GM23338 (cell line): ENCODE data around the gene AGBL5. TPM values are rescaled to one million over a fixed set of nuclear protein-coding genes. Genes with fewer than 3 reads are reported as not detected.
A peak's percentile ranks its signal among the peaks of the same experiment; 100 is the strongest.

ENCODE experiments used
- ATAC-seq: fragments of 200-7000 bp; cut with Tn5 transposase; 3 replicates; pipeline ENCODE4 v1.9.1; 2020
- DNase-seq: peaks from one replicate; pipeline ENCODE4 v3.0.0-alpha.2; 2015; ENCODE audit warnings: low spot score
- H2AFZ ChIP-seq: fragments of 200-600 bp; sonication (generic); 2 replicates; pipeline ENCODE4 v1.8.0; 2016; ENCODE audit warnings: antibody characterized with exemption, mild to moderate bottlenecking, moderate library complexity
- H3F3A ChIP-seq: fragments of 200-600 bp; sonication (generic); replicated peaks from 2 replicates; pipeline ENCODE4 v1.8.0; 2017; ENCODE audit warnings: antibody characterized with exemption, mixed run types, low read depth
- H3K27ac ChIP-seq: fragments of 200-600 bp; sonication (generic); 2 replicates; pipeline ENCODE4 v1.6.1; 2016; ENCODE audit warnings: low read depth
- H3K27me3 ChIP-seq: fragments of 200-600 bp; sonication (generic); 2 replicates; pipeline ENCODE4 v1.8.0; 2016; ENCODE audit warnings: mild to moderate bottlenecking, mixed run types, moderate library complexity; ENCODE audit not compliant: insufficient read depth
- H3K36me3 ChIP-seq: fragments of 200-600 bp; sonication (generic); 2 replicates; pipeline ENCODE4 v1.8.0; 2016; ENCODE audit warnings: mild to moderate bottlenecking; ENCODE audit not compliant: insufficient read depth
- H3K4me1 ChIP-seq: fragments of 200-600 bp; sonication (generic); 2 replicates; pipeline ENCODE4 v1.8.0; 2016; ENCODE audit warnings: mild to moderate bottlenecking, moderate library complexity; ENCODE audit not compliant: insufficient read depth
- H3K4me2 ChIP-seq: fragments of 200-600 bp; sonication (generic); 2 replicates; pipeline ENCODE4 v1.7.1; 2017; ENCODE audit warnings: mixed run types
- H3K4me3 ChIP-seq: fragments of 200-600 bp; sonication (generic); 2 replicates; pipeline ENCODE4 v1.6.1; 2016; ENCODE audit warnings: mixed run types
- H3K79me2 ChIP-seq: fragments of 200-600 bp; sonication (generic); replicated peaks from 2 replicates; pipeline ENCODE4 v1.8.0; 2017; ENCODE audit warnings: mild to moderate bottlenecking; ENCODE audit not compliant: insufficient read depth
- H3K9me2 ChIP-seq: fragments of 200-600 bp; sonication (generic); 2 replicates; pipeline ENCODE4 v1.8.0; 2017; ENCODE audit not compliant: insufficient read depth
- H4K20me1 ChIP-seq: fragments of 200-600 bp; sonication (generic); replicated peaks from 2 replicates; pipeline ENCODE4 v1.8.0; 2017; ENCODE audit warnings: mild to moderate bottlenecking; ENCODE audit not compliant: insufficient read depth
- H3K27ac Mint-ChIP-seq: 2 replicates; pipeline ENCODE4 v1.8.0; 2020; ENCODE audit warnings: inconsistent platforms, mild to moderate bottlenecking, moderate library complexity, mixed read lengths
- H3K27me3 Mint-ChIP-seq: 3 replicates; pipeline ENCODE4 v1.8.0; 2022; ENCODE audit warnings: low read depth, mild to moderate bottlenecking, moderate library complexity, mixed read lengths, inconsistent platforms; ENCODE audit not compliant: insufficient read depth, poor library complexity
- H3K36me3 Mint-ChIP-seq: 3 replicates; pipeline ENCODE4 v1.8.0; 2021; ENCODE audit warnings: low read depth, mild to moderate bottlenecking, inconsistent platforms, moderate library complexity, mixed read lengths
- H3K4me1 Mint-ChIP-seq: 3 replicates; pipeline ENCODE4 v1.8.0; 2020; ENCODE audit warnings: mild to moderate bottlenecking, inconsistent platforms, mixed read lengths
- H3K4me3 Mint-ChIP-seq: 3 replicates; pipeline ENCODE4 v1.8.0; 2021; ENCODE audit warnings: moderate library complexity, mild to moderate bottlenecking, inconsistent platforms, mixed read lengths
- H3K9me3 Mint-ChIP-seq: 3 replicates; pipeline ENCODE4 v1.8.0; 2020; ENCODE audit warnings: moderate library complexity, mild to moderate bottlenecking, inconsistent platforms, mixed read lengths
- CREB1 ChIP-seq: fragments of 250-450 bp; sonication (Bioruptor Pico); IDR thresholded peaks from 2 replicates; pipeline ENCODE4 v1.5.0; 2020; ENCODE audit warnings: low read depth, mild to moderate bottlenecking, moderate library complexity
- CTCF ChIP-seq, 2 experiments: fragments of 200-600 bp in 1 of 2; sonication (generic) in 1 of 2; conservative IDR thresholded peaks; 2 replicates each; pipeline versions ENCODE4 v1.5.1 to v1.6.1; 2016 to 2017; ENCODE audit warnings: antibody characterized with exemption in 2 of 2, low read depth in 2 of 2, mild to moderate bottlenecking in 2 of 2, moderate library complexity in 1 of 2
- EZH2 ChIP-seq: fragments of 200-600 bp; sonication (generic); IDR thresholded peaks from one replicate; pipeline ENCODE4 v1.8.0; 2017; ENCODE audit warnings: antibody characterized with exemption, mild to moderate bottlenecking, low read depth; ENCODE audit not compliant: unreplicated experiment
- EZH2phosphoT487 ChIP-seq: fragments of 200-600 bp; sonication (generic); IDR thresholded peaks from one replicate; pipeline ENCODE4 v1.8.1; 2018; ENCODE audit warnings: antibody characterized with exemption; ENCODE audit not compliant: unreplicated experiment
- JUNB ChIP-seq: IDR thresholded peaks from one replicate; pipeline ENCODE4 v1.6.1; 2016; ENCODE audit warnings: antibody characterized with exemption; ENCODE audit not compliant: unreplicated experiment
- NANOG ChIP-seq: IDR thresholded peaks from 2 replicates; pipeline ENCODE4 v1.6.1; 2016; ENCODE audit warnings: antibody characterized with exemption, borderline replicate concordance
- ZNF114 ChIP-seq: fragments of 250-450 bp; sonication (Bioruptor Pico); IDR thresholded peaks from 2 replicates; pipeline ENCODE4 v1.5.0; 2020; ENCODE audit warnings: mild to moderate bottlenecking, moderate library complexity
- ZNF331 ChIP-seq: fragments of 250-450 bp; sonication (Bioruptor Pico); IDR thresholded peaks from 2 replicates; pipeline ENCODE4 v1.5.0; 2020; ENCODE audit warnings: low read depth, mild to moderate bottlenecking, moderate library complexity
- ZNF462 ChIP-seq: fragments of 250-450 bp; sonication (Bioruptor Pico); IDR thresholded peaks from 2 replicates; pipeline ENCODE4 v1.5.0; 2020; ENCODE audit warnings: mild to moderate bottlenecking, moderate library complexity
- polyA plus RNA-seq: library from polyadenylated mRNA; unstranded; fragments of >200 nt; fragmentation: Nextera tagmentation; extraction: Ambion mirVana; gene quantifications from 2 replicates; pipeline ENCODE4 v1.2.1, GENCODE V29; 2016
- total RNA-seq: library from RNA; depleted of rRNA; stranded (reverse); fragments of >200 nt; shearing (Covaris generic); gene quantifications from 2 replicates; pipeline ENCODE4 v1.2.3, GENCODE V29; 2014

AGBL5 gene
- total and polyA plus RNA-seq, 2 experiments from 2014 or later: 17.9 to 31.3 TPM

- H3K79me2 ChIP-seq: no peaks in the 10 kb centered on the region
- no peak for TF ChIP-seq EZH2
- TF ChIP-seq CTCF (conservative IDR thresholded peaks at IDR 0.05; ENCODE audit: low read depth in 2 of 2): no peak
- TF ChIP-seq CREB1 (CRISPR knock-in tag): no peak
- TF ChIP-seq ZNF114: no peak
- no peak for TF ChIP-seq EZH2phosphoT487
- TF ChIP-seq ZNF462 (CRISPR knock-in tag): no peak
- no peak for TF ChIP-seq JUNB
- TF ChIP-seq ZNF331: no peak
- no peak for TF ChIP-seq NANOG
- Mint-ChIP-seq H3K27ac (no peak overlapping the region), H3K9me3 (no peaks in the 10 kb centered on the region; the same call in 2 of the 3 replicates), H3K4me1 (peaks cover 25% of the 10 kb centered on the region), H3K36me3 (no peaks in the 10 kb centered on the region), H3K27me3 (peaks cover 28% of the 10 kb centered on the region), H3K4me3 (peak overlapping the region; percentile 82)
- no peak overlapping the region for H3K27ac ChIP-seq
- ATAC-seq (no peak), DNase-seq (no peak)
- H3K4me2 ChIP-seq: peak overlapping the region; percentile 95
- H3K4me1 ChIP-seq: peaks cover 10% of the 10 kb centered on the region
- H3K36me3 ChIP-seq: no peaks in the 10 kb centered on the region
- no peaks in the 10 kb centered on the region for H3K9me2 ChIP-seq
- H3F3A ChIP-seq: peaks cover 8% of the 10 kb centered on the region; the same call in 1 of the 2 replicates
- H3K27me3 ChIP-seq: peaks cover 16% of the 10 kb centered on the region
- no peaks in the 10 kb centered on the region; the same call in 1 of the 2 replicates for H4K20me1 ChIP-seq
- peak overlapping the region; percentile 96; the same call in 1 of the 2 replicates for H2AFZ ChIP-seq
- peak overlapping the region; percentile 87 for H3K4me3 ChIP-seq
Observed at GRCh38 chr2:27087823-27088410, 36.4 kb downstream of the AGBL5 start.
